Left lobe of liver (tissue), 2 donors: Measurements from ENCODE around the gene SUGCT. TPM values are rescaled to one million over a fixed set of nuclear protein-coding genes. Genes with fewer than 3 reads are reported as not detected.

Experiments
- ATAC-seq: fragments of 200-7000 bp; cut with Tn5 transposase; one replicate; pipeline ENCODE4 v1.9.1; 2020; ENCODE audit warnings: mild to moderate bottlenecking, moderate library complexity
- DNase-seq: peaks from one replicate; pipeline ENCODE4 v3.0.0-alpha.2; 2020; ENCODE audit warnings: low spot score
- total RNA-seq: library from RNA; stranded (reverse); gene quantifications from one replicate; pipeline ENCODE4 v1.2.1, GENCODE V29; 2021
- donor health status: DM: no; HTN: no; CAD: no; lungs with moderate emphysema.
- donor health status: DM: no; HTN: yes; CAD: no.

Gene SUGCT
- total RNA-seq, 1 donor from 2014 or later = 14.3 TPM

DNA sequence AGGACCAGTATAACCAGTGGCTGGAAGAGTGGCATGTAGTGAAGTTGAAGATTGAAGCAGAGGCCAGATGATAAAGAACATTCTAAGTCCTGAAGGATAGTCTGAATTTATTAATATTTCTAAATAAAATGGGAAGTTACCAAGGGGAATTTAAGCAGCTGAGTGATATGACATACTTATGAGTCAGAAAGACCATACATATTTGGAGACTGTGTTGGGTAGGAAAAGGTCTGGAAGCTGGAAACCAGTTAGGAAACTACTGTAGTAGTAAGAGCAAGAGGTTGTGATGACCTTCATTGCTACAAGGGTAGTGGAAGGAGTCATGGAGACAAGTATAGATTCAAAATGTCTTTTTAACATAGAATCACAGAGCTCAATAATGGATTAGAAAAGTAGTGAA is 752.3 kb downstream of the SUGCT start:
- DNase-seq (no peak), ATAC-seq (no peak)

DNA sequence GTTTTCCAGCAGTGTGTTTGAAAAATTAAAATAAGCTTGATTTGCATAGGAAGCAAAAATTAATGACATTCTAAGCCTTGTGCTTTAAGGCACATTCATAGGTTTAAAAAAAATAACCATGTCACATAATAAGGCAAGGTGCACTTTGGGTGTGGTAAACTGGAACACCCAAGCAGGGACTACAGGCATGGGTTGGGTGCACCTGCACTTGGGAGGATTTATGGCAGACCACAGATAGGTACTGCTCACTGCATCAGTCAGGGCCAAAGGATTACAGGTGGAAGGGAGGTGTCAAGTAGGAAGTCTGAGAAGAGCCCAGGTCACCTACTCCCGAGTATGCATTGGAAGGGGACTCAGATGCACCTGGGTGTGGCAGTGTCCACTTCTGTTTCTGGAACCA is 753.7 kb downstream of the SUGCT start:
- ATAC-seq (no peak), DNase-seq (no peak)

DNA sequence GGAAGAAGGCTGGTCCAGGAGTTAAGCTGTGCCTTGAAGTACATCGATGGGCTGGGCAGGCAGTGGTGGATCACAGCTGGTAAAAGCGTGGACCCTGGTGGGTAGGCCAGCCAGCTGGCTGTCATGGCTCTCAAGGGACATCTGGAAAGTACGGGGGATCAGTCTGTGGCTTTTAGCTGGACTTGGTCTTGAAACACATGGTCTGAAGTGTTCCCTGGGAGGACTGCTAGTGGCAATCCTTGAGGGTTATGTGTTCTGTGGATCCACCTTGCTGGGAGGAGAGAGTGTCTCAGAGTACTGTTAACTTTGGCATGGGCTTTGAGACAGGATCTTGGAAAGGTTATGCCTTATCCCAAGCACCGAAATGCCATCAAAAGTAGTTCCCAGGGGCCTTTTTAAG is 754.3 kb downstream of the SUGCT start:
- ATAC-seq (no peak), DNase-seq (no peak)

DNA sequence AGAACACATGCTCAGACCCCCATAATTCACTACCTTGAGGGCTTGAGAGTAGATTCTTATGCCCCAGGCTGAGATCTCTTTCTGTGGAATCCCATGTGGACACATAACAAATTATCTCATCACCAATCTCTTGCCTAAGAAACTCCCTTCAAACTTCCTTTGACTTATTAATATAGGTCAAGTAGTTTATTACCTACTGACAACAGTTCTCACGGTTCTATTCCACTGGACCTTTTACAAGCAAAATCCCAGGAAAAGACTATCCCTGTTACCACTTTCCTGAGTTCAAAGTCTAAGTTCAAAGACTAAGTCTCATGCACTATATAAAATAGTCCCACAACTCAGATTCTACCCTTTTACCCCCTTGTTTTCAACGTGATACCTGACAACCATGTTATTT is 754.7 kb downstream of the SUGCT start:
- no peak for ATAC-seq
- no peak for DNase-seq

DNA sequence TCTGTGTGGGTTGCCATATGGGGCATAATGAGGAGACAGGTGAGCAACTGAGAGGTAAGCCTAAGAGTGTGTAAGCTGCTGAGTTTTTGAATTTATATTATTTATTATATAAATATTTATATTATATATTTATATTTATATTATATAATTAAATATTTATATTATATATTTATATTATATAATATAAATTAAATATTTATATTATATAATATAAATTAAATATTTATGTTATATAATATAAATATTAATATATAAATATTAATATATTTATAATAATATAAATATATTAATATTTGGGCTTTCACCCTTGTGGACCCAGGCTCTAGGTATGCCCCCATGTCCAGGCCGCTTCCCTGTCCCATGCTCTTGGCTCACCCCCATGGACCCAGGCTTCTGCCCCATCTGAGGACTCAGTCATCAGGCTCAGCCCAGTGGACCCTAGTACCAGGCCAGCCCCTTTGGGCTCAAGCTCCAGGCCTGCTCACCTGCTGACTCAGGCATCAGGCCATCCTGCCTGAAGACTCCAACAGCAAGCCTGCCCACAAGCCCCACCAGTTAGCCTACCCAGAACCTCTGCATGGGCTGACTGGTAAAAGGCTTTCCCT is 755.4 kb downstream of the SUGCT start:
- ATAC-seq (no peak), DNase-seq (no peak)

DNA sequence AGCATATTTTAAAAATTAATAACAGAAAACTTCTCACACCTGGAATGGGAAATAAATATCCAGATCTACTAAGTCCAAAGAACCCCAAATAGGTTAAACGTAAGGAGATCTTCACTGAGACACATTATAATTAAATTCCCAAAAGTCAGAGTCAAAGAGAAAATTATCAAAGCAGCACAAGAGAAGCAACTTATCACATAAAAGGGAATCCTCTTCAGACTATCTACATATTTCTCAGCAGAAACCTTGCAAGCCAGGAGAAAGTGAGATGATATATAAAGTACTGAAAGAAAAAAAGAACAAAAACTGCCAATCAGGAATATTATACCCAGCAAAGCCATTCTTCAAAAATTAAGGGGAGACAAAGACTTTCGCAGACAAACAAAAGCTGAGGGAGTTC is 756.4 kb downstream of the SUGCT start:
- DNase-seq (no peak), ATAC-seq (no peak)

DNA sequence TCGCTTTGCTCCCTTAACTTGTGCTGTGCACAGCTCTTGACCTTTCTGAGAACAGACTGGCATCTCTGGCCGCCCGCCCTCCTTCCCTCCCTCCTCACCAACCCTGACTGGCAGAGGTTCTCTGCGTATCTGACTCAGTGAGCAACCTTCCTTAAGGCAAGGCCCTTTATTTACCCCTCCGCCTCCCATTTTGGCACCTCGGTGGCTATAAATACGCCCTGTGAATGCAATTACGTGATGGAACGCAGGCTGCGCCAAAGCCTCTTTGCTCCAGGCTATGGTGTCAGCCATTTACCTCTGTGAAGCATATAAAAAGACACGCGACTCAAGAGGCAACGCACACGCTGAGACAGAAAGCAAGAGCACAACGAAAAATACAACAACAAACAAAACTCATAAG is 764.3 kb downstream of the SUGCT start:
- DNase-seq (no peak), ATAC-seq (no peak)

DNA sequence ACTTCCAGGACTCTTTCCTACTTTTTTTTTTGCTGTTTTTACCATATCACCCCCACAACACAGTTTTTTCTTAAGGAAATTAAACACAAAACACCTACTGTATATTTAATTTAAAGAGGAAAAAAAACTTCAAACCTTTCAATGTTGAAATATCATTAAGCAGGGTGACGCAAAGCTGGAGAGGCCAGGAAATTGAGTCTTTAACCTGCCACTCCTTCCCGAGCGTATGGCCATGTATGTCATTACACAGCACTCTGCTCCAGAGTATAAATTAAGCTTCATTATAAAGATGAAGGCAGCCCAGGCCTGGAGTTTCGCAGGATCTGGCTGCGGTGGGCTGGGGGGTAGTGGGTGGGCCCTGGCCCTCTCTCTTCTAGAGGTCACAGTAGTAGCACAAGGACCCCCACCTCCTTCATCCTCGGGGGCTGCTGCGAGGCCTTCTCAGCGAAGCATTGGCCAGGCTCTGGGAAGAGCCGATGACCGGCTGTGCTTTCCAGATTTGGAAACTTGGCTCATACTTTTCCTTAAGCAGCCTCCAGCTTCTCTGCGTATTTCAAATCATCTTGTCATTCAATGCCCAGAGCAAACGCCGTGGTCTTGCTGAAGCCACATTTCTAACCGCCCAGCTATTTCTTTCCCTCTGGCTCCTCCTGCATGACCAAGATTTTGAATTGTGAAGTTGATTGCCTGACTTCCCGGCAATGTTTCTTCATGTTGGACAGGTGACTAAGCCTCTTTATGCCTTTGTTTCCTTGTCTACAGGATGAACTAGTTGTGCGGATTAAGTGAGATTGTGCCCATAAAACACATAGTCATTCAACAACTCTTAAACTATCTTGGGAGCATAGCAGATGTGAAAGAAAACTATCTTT is 765.1 kb downstream of the SUGCT start:
- ATAC-seq (no peak), DNase-seq (no peak)

DNA sequence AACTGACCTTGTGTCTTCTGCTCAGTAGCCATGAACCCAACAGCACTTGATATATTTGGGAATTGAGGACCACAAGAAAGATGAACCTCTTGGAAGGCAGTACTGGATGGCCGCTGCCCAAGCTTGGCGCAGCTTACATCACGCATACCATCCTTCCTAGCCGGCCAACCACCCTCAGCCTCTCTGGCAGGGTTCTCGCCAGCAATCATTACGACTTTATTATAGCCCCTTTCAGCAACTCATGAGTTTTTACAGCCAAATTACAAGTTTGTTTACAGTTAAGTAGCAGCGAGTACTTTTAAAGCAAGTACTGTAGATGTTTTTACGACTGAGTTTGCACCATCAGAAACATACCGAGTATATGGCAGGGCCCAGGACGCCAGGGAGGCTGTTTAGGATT is 769.1 kb downstream of the SUGCT start:
- ATAC-seq = no peak
- no peak for DNase-seq

DNA sequence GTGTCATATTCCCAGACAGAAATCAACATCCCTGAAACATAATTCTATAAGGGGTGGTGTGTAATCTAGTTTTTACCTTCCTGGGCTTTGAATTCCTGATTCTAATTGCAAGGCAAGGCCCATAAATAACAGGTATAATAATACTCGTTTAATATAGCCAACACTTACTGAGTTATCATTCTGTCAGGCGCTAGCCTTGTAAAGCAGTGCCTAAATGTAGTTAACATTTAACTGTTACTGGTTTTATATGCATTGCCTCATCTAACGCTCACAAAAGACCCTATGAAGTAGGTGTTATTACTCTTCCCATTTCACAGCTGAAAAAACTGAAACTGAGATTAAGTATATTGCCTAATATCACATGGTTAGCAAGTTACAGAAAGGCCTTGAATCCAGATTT is 772.5 kb downstream of the SUGCT start:
- DNase-seq (no peak), ATAC-seq (no peak)

DNA sequence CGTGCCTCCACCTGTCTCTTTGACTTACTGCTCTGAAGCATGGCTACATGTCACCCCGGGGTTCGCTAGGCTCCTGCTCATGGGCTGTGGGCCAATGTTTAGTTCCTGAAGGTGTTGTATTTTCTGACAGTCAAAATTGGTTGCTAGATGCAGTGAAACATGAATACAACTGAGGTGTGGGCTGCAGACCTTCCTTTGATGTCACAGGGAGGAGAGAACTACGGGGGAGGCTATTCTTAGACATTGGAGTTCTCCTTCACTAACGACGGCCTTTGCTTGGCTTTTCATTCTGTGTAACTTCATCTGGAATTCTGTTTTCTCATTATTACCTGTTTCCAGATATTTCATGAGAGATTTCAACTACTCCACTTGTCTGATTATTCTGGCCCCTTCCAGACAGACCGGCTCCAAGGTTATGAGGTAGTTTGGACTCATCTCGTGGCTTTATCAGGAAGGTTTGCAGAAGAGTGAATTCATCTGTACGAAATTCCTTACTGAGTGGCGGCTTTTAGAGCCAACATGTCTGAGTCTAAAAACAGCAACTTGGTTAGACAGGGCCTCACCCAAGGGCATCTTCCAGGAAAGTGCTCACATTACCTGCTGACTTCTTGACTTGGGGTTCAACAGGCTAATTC is 774.7 kb downstream of the SUGCT start:
- ATAC-seq = no peak

More for the DNA sequence above, 774.7 kb downstream of the SUGCT start:
- DNase-seq = no peak

Other genes with a start within 250 kb of the SUGCT start
- 24.1 TPM for gene CDK13, start 184.7 kb upstream of the SUGCT start, total RNA-seq
- 39.3 TPM for gene MPLKIP, start 383 bp upstream of the SUGCT start, total RNA-seq